Posterior cingulate gyrus (tissue), 11 donors: ENCODE results near the gene KRTAP5-3.

Experiments used
- DNase-seq, 10 donors: peaks; one replicate each; pipeline versions ENCODE4 v3.0.0 to v3.0.0-alpha.2; 2020 to 2021; ENCODE audit warnings: mixed read lengths in 3 of 10
- intact Hi-C: fragments of 100-400 bp; cut with DNase I; formaldehyde crosslinking; loops from one replicate; pipeline ENCODE4 v1.15.1; 2023

KRTAP5-3 gene

DNA sequence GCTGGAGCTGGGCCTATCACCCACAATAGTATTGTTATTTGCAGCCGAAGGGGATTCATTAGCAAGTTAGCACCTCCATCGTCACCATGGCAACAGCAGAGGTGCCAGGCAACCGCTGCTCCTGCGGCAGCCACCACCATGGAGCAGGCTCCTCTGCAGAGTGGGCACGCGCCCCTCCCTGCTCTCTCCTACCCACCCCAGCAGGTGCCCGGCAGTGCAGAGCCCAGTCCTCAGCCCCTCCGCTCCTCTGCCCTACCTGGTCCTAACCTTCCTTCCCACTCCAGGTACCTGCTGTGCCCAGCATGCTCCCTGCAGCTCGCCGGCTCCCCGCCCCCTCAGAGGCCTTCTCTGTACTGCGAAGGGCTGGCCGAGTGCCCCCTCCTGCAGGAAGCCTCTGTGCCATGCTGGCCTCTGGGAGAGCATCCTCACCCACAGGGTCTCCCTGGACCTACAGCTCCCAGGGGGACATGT, 39.8 kb downstream of the KRTAP5-3 start:
- DNase-seq, result peak in 4 of 10 donors; percentile 14 to 95 (median 89)
- intact Hi-C loops, result no loop called here

DNA sequence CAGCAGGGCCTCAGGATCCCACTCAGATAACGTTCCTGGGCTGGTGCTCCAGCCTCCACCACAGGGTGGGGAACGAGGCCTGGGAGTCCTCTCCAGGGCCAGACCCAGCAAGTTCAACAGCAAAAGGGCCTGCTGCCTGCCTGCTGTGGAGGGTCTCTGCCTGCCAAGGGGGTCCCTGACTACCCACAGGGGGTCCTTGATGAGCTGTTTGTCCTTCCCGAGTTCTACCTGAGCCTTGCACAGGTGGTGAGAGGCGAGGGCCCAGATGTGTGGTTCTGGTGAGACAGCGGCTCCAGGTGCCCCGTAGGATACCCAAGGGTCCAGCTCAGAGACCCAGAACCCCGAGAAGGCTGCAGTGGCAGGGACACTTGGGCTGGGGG, 40.6 kb downstream of the KRTAP5-3 start:
- intact Hi-C loops, result no loop called here
- peak in 1 of 10 donors; percentile 60 for DNase-seq

DNA sequence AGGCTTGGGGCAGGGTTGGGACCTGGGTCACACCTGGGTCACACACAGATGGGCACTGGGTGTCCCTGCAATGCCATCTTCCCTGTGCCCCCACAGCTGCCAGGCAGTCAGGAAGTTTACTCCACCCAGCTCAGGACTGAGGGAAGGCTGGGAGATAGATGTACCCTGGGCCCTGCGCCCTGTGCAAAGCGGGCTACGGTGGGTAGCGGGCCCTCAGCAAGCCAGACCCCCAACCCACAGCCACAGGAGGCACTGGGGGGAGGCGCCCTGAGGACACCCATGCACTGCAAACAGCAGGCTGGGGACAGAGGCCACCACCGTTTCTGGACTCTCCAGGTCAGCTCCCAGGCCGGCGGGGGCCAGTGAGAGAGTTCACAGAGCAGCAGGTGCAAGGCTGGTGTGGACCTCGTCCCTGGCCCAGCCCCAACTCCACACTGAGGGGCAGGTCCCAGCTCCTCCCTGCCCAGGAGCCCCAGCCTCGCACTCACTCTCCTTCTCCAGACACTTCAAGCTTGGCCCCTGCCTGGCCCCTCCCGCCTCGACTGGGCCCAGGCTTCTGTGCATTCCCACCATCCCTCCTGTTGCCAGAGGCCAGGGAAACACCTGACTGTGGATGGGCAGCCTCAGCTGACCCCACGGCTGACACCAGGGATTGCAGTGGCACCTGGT, 41.1 kb downstream of the KRTAP5-3 start:
- peak in 3 of 10 donors; percentile 8 to 85 (median 68) for DNase-seq
- intact Hi-C loops, result no loop called here

- intact Hi-C loops, result no loop called here
- peak in 4 of 10 donors; percentile 8 to 77 (median 72) for DNase-seq
Measured at GRCh38 chr11:1566381-1567051, 41.7 kb downstream of the KRTAP5-3 start.

GRCh38 chr11:1565904-1566247, 42.4 kb downstream of the KRTAP5-3 start:
- intact Hi-C loops, result no loop called here
- peak in 1 of 10 donors; percentile 67 for DNase-seq

GRCh38 chr11:1565173-1565903, 42.9 kb downstream of the KRTAP5-3 start:
- peak in 4 of 10 donors; percentile 9 to 83 (median 68) for DNase-seq
- intact Hi-C loops, result no loop called here

GRCh38 chr11:1564535-1565172, 43.6 kb downstream of the KRTAP5-3 start:
- intact Hi-C loops, result no loop called here

GRCh38 chr11:1563697-1564534, 44.3 kb downstream of the KRTAP5-3 start:
- intact Hi-C loops, result no loop called here
- DNase-seq, result peak in 2 of 10 donors; percentile 63 to 78

More at GRCh38 chr11:1564535-1565172, 43.6 kb downstream of the KRTAP5-3 start:
- DNase-seq, result peak; percentile 57 to 98 (median 84)

- peak in 2 of 10 donors; percentile 67 to 80 for DNase-seq
- intact Hi-C loops, result no loop called here
Measured at GRCh38 chr11:1563149-1563638, 45.1 kb downstream of the KRTAP5-3 start.

GRCh38 chr11:1562469-1563148, 45.7 kb downstream of the KRTAP5-3 start:
- intact Hi-C loops, result no loop called here
- DNase-seq, result peak in 1 of 10 donors; percentile 62

GRCh38 chr11:1561955-1562354, 46.3 kb downstream of the KRTAP5-3 start:
- peak in 2 of 10 donors; percentile 31 to 63 for DNase-seq
- intact Hi-C loops, result no loop called here

GRCh38 chr11:1561266-1561665, 47.0 kb downstream of the KRTAP5-3 start:
- peak in 2 of 10 donors; percentile 55 to 82 for DNase-seq
- intact Hi-C loops, result no loop called here

DNA sequence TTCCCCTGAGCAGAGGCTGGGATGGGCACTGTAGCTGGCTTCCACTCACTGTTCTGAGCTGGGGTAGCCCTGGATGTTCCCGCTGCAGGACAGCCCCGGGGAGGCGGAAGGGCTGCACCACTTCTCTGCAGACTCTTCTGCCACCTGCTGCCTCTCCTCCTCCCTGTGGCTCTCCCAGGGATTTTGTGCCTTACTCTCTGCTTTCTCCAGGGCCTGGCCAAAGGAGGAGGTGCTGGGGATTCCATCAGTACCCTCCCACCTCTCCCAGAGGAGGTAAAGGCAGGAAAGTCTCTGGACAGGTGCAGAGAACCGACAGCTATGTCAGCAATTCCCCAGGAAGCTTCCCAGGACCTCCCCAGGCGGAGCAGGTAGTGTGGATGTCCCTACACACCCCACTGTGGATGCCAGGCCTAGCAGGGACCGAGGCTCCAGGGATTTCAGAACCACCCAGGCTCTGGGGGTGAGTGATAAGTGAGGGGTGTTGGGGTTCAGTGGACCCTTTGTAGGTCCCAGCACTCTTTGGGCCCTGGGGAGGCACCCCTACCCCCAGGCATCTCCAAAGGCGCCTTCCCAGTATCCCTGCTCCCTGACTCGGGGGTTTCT, 47.5 kb downstream of the KRTAP5-3 start:
- intact Hi-C loops, result no loop called here
- peak in 3 of 10 donors; percentile 70 to 87 (median 84) for DNase-seq

GRCh38 chr11:1560002-1560648, 48.1 kb downstream of the KRTAP5-3 start:
- peak in 3 of 10 donors; percentile 69 to 86 (median 72) for DNase-seq
- intact Hi-C loops, result no loop called here

DNA sequence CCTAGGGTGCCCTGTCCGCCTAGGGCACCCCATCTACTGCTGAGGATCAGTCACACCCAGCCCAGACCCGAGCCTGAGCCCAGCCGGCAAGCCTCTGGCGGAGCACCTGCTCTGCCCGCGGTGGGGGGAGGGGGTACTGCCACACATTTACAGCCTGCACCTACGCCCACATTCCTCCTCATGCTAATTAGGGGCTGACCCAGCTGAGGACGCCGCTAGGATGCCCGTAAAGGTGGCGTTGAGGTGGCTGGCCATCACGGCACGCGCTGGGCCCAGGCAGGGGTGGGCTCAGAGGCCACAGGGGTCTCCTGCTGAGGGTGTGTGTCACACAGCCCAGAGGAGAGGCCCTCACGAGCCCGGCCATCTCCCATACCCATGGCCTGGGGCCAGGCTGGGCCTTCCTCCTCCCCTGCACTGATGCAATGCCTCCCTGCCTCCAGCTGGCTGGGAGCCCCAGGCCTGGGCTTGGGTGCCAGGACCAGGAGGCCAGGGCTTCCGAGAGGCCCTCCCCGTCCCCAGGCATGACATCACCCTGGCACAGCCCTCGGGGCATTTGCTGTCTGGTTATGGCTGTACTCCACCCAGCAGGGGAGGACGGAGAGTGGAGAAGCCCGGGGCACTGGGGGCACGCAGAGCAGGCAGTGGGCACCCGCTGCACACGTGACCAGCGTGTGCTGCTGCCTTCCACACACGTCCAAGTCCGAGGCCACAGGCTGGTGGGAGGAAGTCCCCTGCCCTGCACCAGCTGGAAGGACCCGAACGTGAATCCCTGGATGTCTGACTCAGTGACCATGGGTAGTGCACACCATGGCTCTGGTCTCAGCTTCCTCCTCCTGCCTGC, 48.9 kb downstream of the KRTAP5-3 start:
- peak; percentile 86 to 99 (median 92) for DNase-seq
- intact Hi-C loops, result no loop called here

DNA sequence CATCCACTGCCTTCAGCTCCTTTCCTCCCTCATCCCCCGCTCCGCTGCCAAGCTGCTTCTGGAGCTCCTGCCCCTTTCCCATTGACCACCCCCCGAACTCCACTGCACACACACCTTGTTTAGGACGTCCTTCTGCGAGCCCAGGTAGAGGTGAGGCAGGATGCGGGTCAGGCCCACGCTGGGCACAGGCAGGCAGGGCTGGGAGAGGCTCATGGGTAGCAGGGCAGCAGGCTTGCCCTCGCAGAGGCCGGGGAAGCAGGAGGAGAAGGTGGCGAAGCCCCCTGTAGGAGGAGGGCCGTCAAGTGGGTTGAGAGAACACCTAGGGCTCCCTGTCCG, 49.5 kb downstream of the KRTAP5-3 start:
- intact Hi-C loops, result no loop called here
- no peak for DNase-seq
